RWPE1 (cell line): ENCODE measurements around the gene RTKN.

Experiments
- CTCF ChIA-PET: fragments of 350-600 bp; sonication (Branson Sonifier 250); formaldehyde crosslinking; extraction: SDS; loops from one replicate; lab custom pipeline; 2021; lab: Yijun Ruan, JAX
- POLR2A ChIA-PET: fragments of 400-600 bp; formaldehyde crosslinking; extraction: SDS; loops from one replicate; lab custom pipeline; 2020; ENCODE audit warnings: antibody characterized with exemption; ENCODE audit not compliant: low non-redundant PET; lab: Yijun Ruan, JAX
- DNase-seq: peaks from one replicate; pipeline ENCODE4 v3.0.0; 2012; ENCODE audit warnings: low spot score
- H3K27ac ChIP-seq: fragments of 450-650 bp; 2 replicates; pipeline ENCODE4 v1.5.1; 2017
- CTCF ChIP-seq: fragments of 450-650 bp; conservative IDR thresholded peaks from 2 replicates; pipeline ENCODE4 v1.5.1; 2017; ENCODE audit warnings: low read depth, mild to moderate bottlenecking

RTKN gene

GRCh38 chr2:74407682-74408081, 34.1 kb downstream of the RTKN start:
- DNase-seq: no peak
- no peak for TF ChIP-seq CTCF
- POLR2A ChIA-PET: no interaction called here
- no peak overlapping the region for H3K27ac ChIP-seq
- CTCF ChIA-PET: no interaction called here

GRCh38 chr2:74406035-74406434, 35.7 kb downstream of the RTKN start:
- H3K27ac ChIP-seq: no peak overlapping the region
- CTCF ChIA-PET: no interaction called here
- POLR2A ChIA-PET: no interaction called here
- no peak for TF ChIP-seq CTCF
- DNase-seq: no peak

GRCh38 chr2:74401891-74402290, 39.8 kb downstream of the RTKN start:
- no peak for TF ChIP-seq CTCF
- ChIA-PET POLR2A (no interaction called here), CTCF (interaction anchor here (0.7 to 2.2 kb wide), 2 partner anchors 10 to 24 kb away, joined by 3 to 10 read pairs; no protein-coding TSS in a partner anchor)
- no peak overlapping the region for H3K27ac ChIP-seq
- DNase-seq: no peak

GRCh38 chr2:74399785-74400184, 42.0 kb downstream of the RTKN start:
- peak; percentile 32 for DNase-seq
- POLR2A ChIA-PET: no interaction called here
- CTCF ChIA-PET: interaction anchor here (0.7 to 1.0 kb wide), 2 partner anchors 10 to 129 kb away, joined by 4 to 5 read pairs; no protein-coding TSS in a partner anchor

GRCh38 chr2:74396149-74396548, 45.6 kb downstream of the RTKN start:
- CTCF ChIA-PET: interaction anchor here (0.7 kb wide), 1 partner anchor 146 kb away, joined by 4 read pairs; no protein-coding TSS in a partner anchor
- no peak overlapping the region for H3K27ac ChIP-seq
- no peak for TF ChIP-seq CTCF
- DNase-seq: no peak
- POLR2A ChIA-PET: no interaction called here

More at GRCh38 chr2:74399785-74400184, 42.0 kb downstream of the RTKN start:
- H3K27ac ChIP-seq: no peak overlapping the region
- peak; percentile 36 for TF ChIP-seq CTCF

- ChIA-PET CTCF (no interaction called here), POLR2A (no interaction called here)
- no peak for TF ChIP-seq CTCF
Measured at GRCh38 chr2:74393525-74393924, 48.2 kb downstream of the RTKN start.

More at GRCh38 chr2:74393525-74393924, 48.2 kb downstream of the RTKN start:
- DNase-seq: no peak
- H3K27ac ChIP-seq: no peak overlapping the region
